GM19193 (cell line): ENCODE data around the gene EIF1.
A peak's percentile ranks its signal among the peaks of the same experiment; 100 is the strongest.

ENCODE experiments used
- POLR2A ChIP-seq: IDR thresholded peaks from 4 replicates; pipeline ENCODE4 v1.6.1; 2011; ENCODE audit not compliant: insufficient read depth, insufficient read length; ENCODE audit errors: extremely low read depth

The EIF1 gene

GRCh38 chr17:41664587-41665565, 23.8 kb upstream of the EIF1 start:
- TF ChIP-seq POLR2A: no peak

GRCh38 chr17:41665566-41666236, 23.0 kb upstream of the EIF1 start:
- TF ChIP-seq POLR2A: no peak

- TF ChIP-seq POLR2A: no peak
These were observed 22.4 kb upstream of the EIF1 start for GRCh38 chr17:41666237-41666641.

DNA sequence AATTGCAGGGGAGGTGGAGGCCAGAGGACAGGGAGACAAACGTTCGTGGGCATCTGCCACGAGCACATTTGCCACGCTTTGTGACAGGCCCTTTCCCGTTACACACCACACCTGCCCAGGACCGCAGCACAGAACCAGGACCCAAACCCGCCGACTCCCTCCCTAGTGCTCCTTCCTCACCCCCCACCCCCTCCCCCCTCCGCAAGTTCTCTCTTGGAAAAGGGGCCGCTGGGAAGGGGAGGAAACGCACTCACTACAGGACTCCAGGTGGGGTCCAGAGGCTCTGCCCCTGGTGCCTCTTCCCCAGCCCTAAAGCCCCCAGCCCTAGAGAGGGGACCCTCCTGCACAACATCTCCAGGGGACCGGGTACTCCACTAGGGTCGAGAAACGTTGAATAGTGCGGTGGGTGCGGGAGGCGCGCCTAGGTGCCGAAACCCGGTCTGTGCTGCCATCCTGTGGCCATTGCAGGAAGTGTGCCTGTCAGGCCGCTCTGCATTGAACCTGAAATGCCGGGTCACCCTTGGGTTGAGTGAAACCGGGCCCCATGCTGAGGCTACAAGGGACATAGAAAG, 21.9 kb upstream of the EIF1 start:
- TF ChIP-seq POLR2A: peak; percentile 45

DNA sequence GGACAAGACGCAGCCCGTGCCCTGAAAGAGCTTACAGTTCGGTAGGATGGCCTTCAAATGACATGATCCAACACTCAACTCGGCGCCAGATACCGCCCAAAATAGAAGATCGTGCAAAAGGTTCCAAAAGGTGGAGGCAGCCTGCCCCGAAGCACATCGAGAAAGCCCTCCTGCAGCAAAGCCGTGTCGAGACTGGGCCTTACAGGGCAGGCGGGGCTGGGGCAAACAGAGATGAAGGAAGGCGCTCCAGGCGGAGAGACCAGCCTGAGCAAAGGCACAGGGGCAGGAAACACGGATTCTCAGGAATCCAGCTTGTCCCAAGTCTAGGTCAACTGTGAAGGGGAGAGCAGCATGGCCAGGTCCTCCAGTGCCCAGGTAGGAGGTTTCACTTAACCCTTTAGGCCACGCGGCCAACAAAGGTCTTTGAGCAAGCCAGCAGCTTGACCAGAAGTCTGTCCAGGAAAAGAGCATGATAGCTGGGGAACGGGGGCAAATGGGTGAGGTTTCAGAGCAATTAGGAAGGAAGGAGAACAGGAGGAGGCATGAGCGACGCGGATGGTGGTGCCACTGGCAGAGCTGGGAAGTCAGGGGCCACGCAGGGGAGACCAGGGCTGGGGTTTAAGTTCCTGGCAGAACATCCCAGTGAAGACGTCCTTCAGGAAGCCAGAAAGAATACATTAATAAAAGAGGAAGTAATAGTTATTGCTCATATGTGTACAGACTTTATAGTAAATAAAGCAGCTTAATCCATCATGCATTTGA, 21.2 kb upstream of the EIF1 start:
- TF ChIP-seq POLR2A: no peak

- TF ChIP-seq POLR2A: no peak
These were observed 16.5 kb upstream of the EIF1 start for GRCh38 chr17:41672153-41672552.

GRCh38 chr17:41676058-41676419, 12.6 kb upstream of the EIF1 start:
- no peak for TF ChIP-seq POLR2A

DNA sequence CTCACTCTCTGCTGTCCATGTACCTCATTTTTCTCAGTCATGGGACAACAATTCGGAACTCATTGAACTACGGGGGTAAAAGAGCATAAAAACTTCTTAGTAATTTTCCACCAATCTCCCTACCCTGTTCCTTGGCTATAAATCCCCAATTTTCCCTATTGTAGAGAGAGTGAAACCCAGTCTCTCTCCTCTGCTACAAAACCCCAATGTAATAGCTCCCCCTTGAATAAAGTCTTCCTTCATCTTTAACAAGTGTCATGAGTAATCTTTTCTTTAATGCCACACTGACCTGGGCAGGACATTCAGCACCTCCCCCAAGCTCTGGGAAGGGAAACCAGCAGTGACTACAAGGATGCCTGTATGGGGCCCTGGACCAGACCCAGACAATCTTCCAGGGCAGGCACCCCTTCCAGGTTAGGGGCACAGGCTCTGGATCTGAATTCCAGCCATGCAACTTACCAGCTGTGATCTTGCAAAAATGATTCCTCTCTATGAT, 10.2 kb upstream of the EIF1 start:
- peak; percentile 61 for TF ChIP-seq POLR2A

- TF ChIP-seq POLR2A: no peak
These were observed 9.6 kb upstream of the EIF1 start for GRCh38 chr17:41678907-41679739.

DNA sequence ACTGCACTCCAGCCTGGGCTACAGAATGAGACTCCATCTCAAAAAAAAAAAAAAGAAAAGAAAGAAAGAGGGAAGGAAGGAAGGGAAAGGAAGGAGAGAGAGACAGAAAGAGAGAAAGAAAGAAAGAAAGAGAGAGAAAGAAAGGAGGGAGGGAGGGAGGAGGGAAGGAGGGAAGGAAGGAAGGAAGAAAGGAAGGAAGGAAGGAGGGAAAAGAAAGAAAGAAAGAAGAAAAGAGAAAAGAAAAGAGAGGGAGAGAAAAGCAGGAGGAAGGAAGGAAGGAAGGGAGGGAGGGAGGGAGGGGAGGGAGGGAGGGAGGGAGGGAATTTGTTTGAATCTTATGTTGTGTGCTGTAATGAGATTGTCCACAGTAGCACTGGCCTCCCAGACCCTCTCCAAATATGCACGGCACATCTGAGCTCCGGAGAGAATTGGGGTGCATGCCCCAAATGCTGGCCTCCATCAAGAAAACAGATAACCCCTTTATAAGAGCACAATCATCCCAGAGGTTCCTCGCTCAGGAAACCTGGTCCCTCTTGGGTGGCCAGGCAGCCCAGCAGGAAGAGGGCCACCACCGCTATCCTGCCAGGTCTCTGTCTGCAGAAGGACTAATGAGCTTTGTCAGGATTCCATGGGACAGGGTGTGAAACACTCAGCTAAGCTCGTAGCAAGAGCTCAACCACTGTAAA, 8.8 kb upstream of the EIF1 start:
- TF ChIP-seq POLR2A: no peak

- no peak for TF ChIP-seq POLR2A
These were observed 8.2 kb upstream of the EIF1 start for GRCh38 chr17:41680426-41681040.

DNA sequence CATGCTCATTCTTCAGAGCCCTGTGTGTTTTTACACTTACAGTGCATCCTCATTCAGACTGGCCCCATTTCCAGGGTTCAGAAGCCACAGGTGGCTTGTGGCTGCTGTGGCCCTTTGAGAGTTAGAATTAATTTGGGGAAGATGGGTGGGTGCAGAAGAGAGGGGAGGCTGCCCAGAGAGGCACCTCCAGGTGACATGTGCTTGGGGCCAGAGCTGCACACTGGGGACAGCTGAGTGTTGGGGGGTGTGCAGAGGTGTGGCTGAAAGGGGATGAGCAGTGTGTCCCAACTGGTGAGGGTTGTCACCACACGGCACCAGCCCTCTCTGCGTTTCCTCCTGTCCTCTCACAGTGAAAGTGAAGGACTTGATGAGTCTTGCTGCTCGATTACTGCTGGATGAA, 6.9 kb upstream of the EIF1 start:
- no peak for TF ChIP-seq POLR2A

DNA sequence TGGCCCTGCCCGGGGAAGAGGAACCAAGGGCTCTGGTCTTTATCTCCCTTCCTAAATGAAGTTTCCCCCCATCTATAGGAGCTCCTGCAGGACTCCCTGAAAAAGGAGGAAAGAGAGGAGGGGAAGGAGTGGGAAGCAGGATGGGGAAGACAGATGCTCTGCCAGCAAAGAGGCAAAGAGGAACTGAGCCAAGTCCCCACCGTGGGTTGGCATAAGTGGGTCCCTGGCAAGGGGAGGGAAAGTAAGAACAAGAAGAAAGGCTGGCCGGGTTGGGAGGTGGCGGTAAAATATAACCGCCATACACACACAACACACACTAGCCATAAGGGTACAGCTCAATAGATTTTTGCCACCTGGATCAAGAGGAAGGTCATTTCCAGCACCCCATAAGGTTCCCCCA, 6.1 kb upstream of the EIF1 start:
- TF ChIP-seq POLR2A: no peak
